PC-3 (cell line): ENCODE results near the gene PPP2R5E. TPM values are rescaled to one million over a fixed set of nuclear protein-coding genes. Genes with fewer than 3 reads are reported as not detected.

Experiments used
- ATAC-seq: fragments of 200-7000 bp; cut with Tn5 transposase; 2 replicates; pipeline ENCODE4 v1.9.1; 2020; ENCODE audit warnings: mild to moderate bottlenecking, moderate library complexity
- BruUV-seq: library from RNA; stranded (reverse); fragments of 400-500 nt; replicated peaks from 2 replicates; lab custom pipeline; 2021; lab: Mats Ljungman, UMichigan
- CTCF ChIA-PET: fragments of 300-600 bp; sonication (Branson Sonifier 250); formaldehyde crosslinking; loops from one replicate; lab custom pipeline; 2022; ENCODE audit warnings: antibody characterized with exemption; lab: Charles Lee
- POLR2A ChIA-PET: fragments of 300-600 bp; sonication (Branson Sonifier 250); formaldehyde crosslinking; loops from one replicate; lab custom pipeline; 2022; ENCODE audit warnings: antibody characterized with exemption; ENCODE audit not compliant: unreplicated experiment; lab: Charles Lee
- DNase-seq: peaks from one replicate; pipeline ENCODE4 v3.0.0-alpha.2; 2015
- H2AFZ ChIP-seq: fragments of 300-600 bp; sonication (generic); 2 replicates; pipeline ENCODE4 v1.6.0; 2016; ENCODE audit warnings: antibody characterized with exemption, low read length
- H3F3A ChIP-seq: fragments of 300-600 bp; sonication (generic); one replicate; pipeline ENCODE4 v1.6.0; 2017; ENCODE audit warnings: antibody characterized with exemption, low read length, control low read depth, mild to moderate bottlenecking; ENCODE audit not compliant: unreplicated experiment
- H3K27ac ChIP-seq: fragments of 300-600 bp; sonication (generic); 2 replicates; pipeline ENCODE4 v1.5.1; 2016; ENCODE audit warnings: mild to moderate bottlenecking, low read length
- H3K27me3 ChIP-seq: fragments of 300-600 bp; sonication (generic); 2 replicates; pipeline ENCODE4 v1.6.1; 2016; ENCODE audit warnings: low read length, mixed read lengths
- H3K36me3 ChIP-seq: fragments of 300-600 bp; sonication (generic); 2 replicates; pipeline ENCODE4 v1.6.1; 2016; ENCODE audit warnings: low read depth, mixed run types, low read length, mixed read lengths
- H3K4me1 ChIP-seq: fragments of 300-600 bp; sonication (generic); 2 replicates; pipeline ENCODE4 v1.5.1; 2016; ENCODE audit warnings: low read length; ENCODE audit not compliant: insufficient read depth
- H3K4me2 ChIP-seq: fragments of 300-600 bp; sonication (generic); 2 replicates; pipeline ENCODE4 v1.6.0; 2016; ENCODE audit warnings: low read length
- H3K4me3 ChIP-seq: fragments of 300-600 bp; sonication (generic); 2 replicates; pipeline ENCODE4 v1.5.1; 2016; ENCODE audit warnings: mild to moderate bottlenecking, low read length, mixed read lengths
- H3K79me2 ChIP-seq: fragments of 300-600 bp; sonication (generic); 2 replicates; pipeline ENCODE4 v1.6.1; 2017; ENCODE audit warnings: low read length, mixed read lengths
- H3K9ac ChIP-seq: fragments of 300-600 bp; sonication (generic); 2 replicates; pipeline ENCODE4 v1.6.0; 2016; ENCODE audit warnings: mild to moderate bottlenecking, low read length
- H3K9me2 ChIP-seq: fragments of 300-600 bp; sonication (generic); replicated peaks from 2 replicates; pipeline ENCODE4 v1.6.1; 2016; ENCODE audit warnings: mixed run types, low read length, mixed read lengths
- H3K9me3 ChIP-seq: fragments of 300-600 bp; sonication (generic); 2 replicates; pipeline ENCODE4 v1.6.1; 2016; ENCODE audit warnings: low read length, mixed read lengths
- H4K20me1 ChIP-seq: fragments of 300-600 bp; sonication (generic); 2 replicates; pipeline ENCODE4 v1.6.1; 2016; ENCODE audit warnings: low read length, mixed read lengths
- CTCF ChIP-seq: fragments of 300-600 bp; sonication (generic); conservative IDR thresholded peaks from 2 replicates; pipeline ENCODE4 v1.5.1; 2017; ENCODE audit warnings: antibody characterized with exemption, low read depth, mild to moderate bottlenecking, low read length
- EZH2 ChIP-seq: fragments of 300-600 bp; sonication (generic); IDR thresholded peaks from one replicate; pipeline ENCODE4 v1.6.1; 2017; ENCODE audit warnings: antibody characterized with exemption, mild to moderate bottlenecking, low read length; ENCODE audit not compliant: unreplicated experiment
- EZH2phosphoT487 ChIP-seq: fragments of 300-600 bp; sonication (generic); IDR thresholded peaks from 2 replicates; pipeline ENCODE4 v1.6.1; 2018; ENCODE audit warnings: mild to moderate bottlenecking, antibody characterized with exemption, low read length, borderline replicate concordance
- intact Hi-C: fragments of 100-400 bp; cut with micrococcal nuclease; formaldehyde crosslinking; loops from 2 replicates; pipeline ENCODE4 v1.9.0; 2023
- total RNA-seq: library from RNA; depleted of rRNA; stranded (reverse); fragments of >200 nt; gene quantifications from 2 replicates; pipeline ENCODE4 v1.2.3, GENCODE V29; 2014

Gene PPP2R5E
- total RNA-seq, 1 experiment from 2014 or later, result 17.2 TPM

GRCh38 chr14:63428486-63428885 is 114.7 kb downstream of the PPP2R5E start:
- Histone ChIP-seq H4K20me1 (peaks cover 3% of the 10 kb centered on the region; the same call in 1 of the 2 replicates), H3K27ac (no peak overlapping the region), H2AFZ (no peak overlapping the region), H3K4me2 (no peak overlapping the region), H3K79me2 (peaks cover 36% of the 10 kb centered on the region), H3K9me2 (no peaks in the 10 kb centered on the region), H3K27me3 (no peaks in the 10 kb centered on the region), H3K9me3 (no peaks in the 10 kb centered on the region), H3K4me3 (no peak overlapping the region), H3K4me1 (no peaks in the 10 kb centered on the region), H3F3A (no peaks in the 10 kb centered on the region), H3K9ac (no peak overlapping the region), H3K36me3 (no peaks in the 10 kb centered on the region)
- ChIA-PET CTCF (no interaction called here), POLR2A (no interaction called here)
- DNase-seq, result no peak
- TF ChIP-seq EZH2 (no peak), EZH2phosphoT487 (no peak), CTCF (no peak)
- no peak for ATAC-seq
- intact Hi-C loops, result no loop called here
- no TSS peak for BruUV-seq

GRCh38 chr14:63426838-63427352 is 116.3 kb downstream of the PPP2R5E start:
- Histone ChIP-seq H3K36me3 (no peaks in the 10 kb centered on the region), H3K27ac (no peak overlapping the region), H3K4me3 (no peak overlapping the region), H3K4me2 (no peak overlapping the region), H3K27me3 (no peaks in the 10 kb centered on the region), H3K9ac (no peak overlapping the region), H2AFZ (no peak overlapping the region), H3K9me2 (no peaks in the 10 kb centered on the region), H3K4me1 (no peaks in the 10 kb centered on the region), H3K9me3 (no peaks in the 10 kb centered on the region), H4K20me1 (no peaks in the 10 kb centered on the region; the same call in 1 of the 2 replicates), H3F3A (no peaks in the 10 kb centered on the region), H3K79me2 (peaks cover 35% of the 10 kb centered on the region; the same call in 1 of the 2 replicates)
- ATAC-seq (no peak), DNase-seq (no peak)
- BruUV-seq, result no TSS peak
- intact Hi-C loops, result no loop called here
- ChIA-PET POLR2A (no interaction called here), CTCF (no interaction called here)
- TF ChIP-seq CTCF, result no peak
- no peak for TF ChIP-seq EZH2phosphoT487
- no peak for TF ChIP-seq EZH2

GRCh38 chr14:63423889-63424288 is 119.3 kb downstream of the PPP2R5E start:
- Histone ChIP-seq H4K20me1 (no peaks in the 10 kb centered on the region; the same call in 1 of the 2 replicates), H3K4me1 (no peaks in the 10 kb centered on the region), H3F3A (no peaks in the 10 kb centered on the region), H3K36me3 (no peaks in the 10 kb centered on the region), H3K27ac (no peak overlapping the region), H3K9me2 (no peaks in the 10 kb centered on the region), H3K4me2 (no peak overlapping the region), H3K9me3 (no peaks in the 10 kb centered on the region), H3K27me3 (no peaks in the 10 kb centered on the region), H2AFZ (no peak overlapping the region), H3K79me2 (peaks cover 19% of the 10 kb centered on the region; the same call in 1 of the 2 replicates), H3K4me3 (no peak overlapping the region), H3K9ac (no peak overlapping the region)
- POLR2A ChIA-PET, result no interaction called here
- no TSS peak for BruUV-seq
- TF ChIP-seq CTCF (no peak), EZH2 (no peak), EZH2phosphoT487 (no peak)
- intact Hi-C loops, result no loop called here
- ATAC-seq (no peak), DNase-seq (no peak)
- CTCF ChIA-PET, result no interaction called here
